ENCODE results near the gene CITED4.

Gene CITED4

GRCh38 chr1:40873863-40874472 is 11.8 kb upstream of the CITED4 start:
- H3K27me3 Mint-ChIP-seq: peaks cover 33% of the 10 kb centered on the region
- peaks cover 5% of the 10 kb centered on the region for H3K4me1 Mint-ChIP-seq
- H3K9me3 Mint-ChIP-seq: peaks cover 5% of the 10 kb centered on the region
- no peaks in the 10 kb centered on the region for H3K36me3 Mint-ChIP-seq
- H3K4me3 Mint-ChIP-seq: no peak overlapping the region
- no peak for ATAC-seq
- no peak overlapping the region for H3K27ac Mint-ChIP-seq

- Mint-ChIP-seq H3K27ac (no peak overlapping the region), H3K9me3 (peaks cover 5% of the 10 kb centered on the region), H3K4me3 (no peak overlapping the region), H3K27me3 (peaks cover 33% of the 10 kb centered on the region), H3K4me1 (peaks cover 5% of the 10 kb centered on the region), H3K36me3 (no peaks in the 10 kb centered on the region)
- no peak for ATAC-seq
These were observed 10.1 kb upstream of the CITED4 start for GRCh38 chr1:40872276-40872675.

GRCh38 chr1:40870135-40870728 is 8.1 kb upstream of the CITED4 start:
- Mint-ChIP-seq H3K4me3 (no peak overlapping the region), H3K36me3 (no peaks in the 10 kb centered on the region), H3K4me1 (no peaks in the 10 kb centered on the region), H3K9me3 (no peaks in the 10 kb centered on the region), H3K27me3 (peaks cover 33% of the 10 kb centered on the region), H3K27ac (no peak overlapping the region)
- ATAC-seq: no peak

GRCh38 chr1:40868051-40868723 is 6.0 kb upstream of the CITED4 start:
- Mint-ChIP-seq H3K4me1 (no peaks in the 10 kb centered on the region), H3K9me3 (no peaks in the 10 kb centered on the region), H3K27me3 (peaks cover 21% of the 10 kb centered on the region), H3K36me3 (no peaks in the 10 kb centered on the region), H3K27ac (no peak overlapping the region), H3K4me3 (no peak overlapping the region)
- ATAC-seq: no peak

- Mint-ChIP-seq H3K27ac (peak overlapping the region; percentile 65), H3K4me1 (peaks cover 12% of the 10 kb centered on the region), H3K27me3 (peaks cover 31% of the 10 kb centered on the region), H3K9me3 (no peaks in the 10 kb centered on the region), H3K36me3 (no peaks in the 10 kb centered on the region), H3K4me3 (peak overlapping the region; percentile 79)
- peak; percentile 2 for ATAC-seq
These were observed 749 bp downstream of the CITED4 start for GRCh38 chr1:40861224-40862003.

GRCh38 chr1:40860706-40861223 is 1.4 kb downstream of the CITED4 start:
- ATAC-seq: no peak
- Mint-ChIP-seq H3K36me3 (no peaks in the 10 kb centered on the region), H3K4me1 (peaks cover 12% of the 10 kb centered on the region)

GRCh38 chr1:40858856-40859416 is 3.2 kb downstream of the CITED4 start:
- ATAC-seq: no peak
- peaks cover 12% of the 10 kb centered on the region for H3K4me1 Mint-ChIP-seq
- H3K4me3 Mint-ChIP-seq: no peak overlapping the region

More at GRCh38 chr1:40860706-40861223, 1.4 kb downstream of the CITED4 start:
- H3K9me3 Mint-ChIP-seq: no peaks in the 10 kb centered on the region
- H3K4me3 Mint-ChIP-seq: peak overlapping the region; percentile 79
- H3K27me3 Mint-ChIP-seq: peaks cover 37% of the 10 kb centered on the region
- H3K27ac Mint-ChIP-seq: peak overlapping the region; percentile 65

GRCh38 chr1:40857737-40858136 is 4.4 kb downstream of the CITED4 start:
- no peak for ATAC-seq
- H3K4me1 Mint-ChIP-seq: peaks cover 10% of the 10 kb centered on the region
- no peak overlapping the region for H3K4me3 Mint-ChIP-seq
- H3K27ac Mint-ChIP-seq: no peak overlapping the region
- peaks cover 39% of the 10 kb centered on the region for H3K27me3 Mint-ChIP-seq
- H3K36me3 Mint-ChIP-seq: no peaks in the 10 kb centered on the region
- no peaks in the 10 kb centered on the region for H3K9me3 Mint-ChIP-seq

More at GRCh38 chr1:40858856-40859416, 3.2 kb downstream of the CITED4 start:
- Mint-ChIP-seq H3K27me3 (peaks cover 39% of the 10 kb centered on the region), H3K27ac (no peak overlapping the region), H3K36me3 (no peaks in the 10 kb centered on the region), H3K9me3 (no peaks in the 10 kb centered on the region)

GRCh38 chr1:40856656-40857302 is 5.4 kb downstream of the CITED4 start:
- H3K9me3 Mint-ChIP-seq: no peaks in the 10 kb centered on the region
- H3K27ac Mint-ChIP-seq: no peak overlapping the region
- H3K4me1 Mint-ChIP-seq: peaks cover 6% of the 10 kb centered on the region
- H3K36me3 Mint-ChIP-seq: no peaks in the 10 kb centered on the region
- peaks cover 39% of the 10 kb centered on the region for H3K27me3 Mint-ChIP-seq
- no peak overlapping the region for H3K4me3 Mint-ChIP-seq
- no peak for ATAC-seq

GRCh38 chr1:40856116-40856515 is 6.0 kb downstream of the CITED4 start:
- Mint-ChIP-seq H3K36me3 (no peaks in the 10 kb centered on the region), H3K4me1 (peaks cover 5% of the 10 kb centered on the region), H3K27ac (no peak overlapping the region), H3K9me3 (no peaks in the 10 kb centered on the region), H3K4me3 (no peak overlapping the region), H3K27me3 (peaks cover 37% of the 10 kb centered on the region)
- ATAC-seq: no peak

GRCh38 chr1:40855513-40855912 is 6.7 kb downstream of the CITED4 start:
- no peak for ATAC-seq
- peaks cover 31% of the 10 kb centered on the region for H3K27me3 Mint-ChIP-seq
- no peak overlapping the region for H3K27ac Mint-ChIP-seq
- H3K9me3 Mint-ChIP-seq: no peaks in the 10 kb centered on the region
- H3K4me3 Mint-ChIP-seq: no peak overlapping the region
- peaks cover 1% of the 10 kb centered on the region for H3K4me1 Mint-ChIP-seq
- H3K36me3 Mint-ChIP-seq: no peaks in the 10 kb centered on the region

- Mint-ChIP-seq H3K27me3 (peaks cover 14% of the 10 kb centered on the region), H3K27ac (no peak overlapping the region), H3K4me3 (no peak overlapping the region), H3K9me3 (no peaks in the 10 kb centered on the region), H3K4me1 (peaks cover 10% of the 10 kb centered on the region), H3K36me3 (no peaks in the 10 kb centered on the region)
- no peak for ATAC-seq
These were observed 8.3 kb downstream of the CITED4 start for GRCh38 chr1:40853885-40854170.

GRCh38 chr1:40853113-40853884 is 8.9 kb downstream of the CITED4 start:
- no peak for ATAC-seq
- Mint-ChIP-seq H3K4me1 (peaks cover 10% of the 10 kb centered on the region), H3K36me3 (no peaks in the 10 kb centered on the region), H3K4me3 (no peak overlapping the region), H3K9me3 (no peaks in the 10 kb centered on the region), H3K27ac (no peak overlapping the region), H3K27me3 (peaks cover 13% of the 10 kb centered on the region)

GRCh38 chr1:40851643-40852042 is 10.5 kb downstream of the CITED4 start:
- peak; percentile 79 for ATAC-seq
- Mint-ChIP-seq H3K27ac (no peak overlapping the region), H3K27me3 (peaks cover 11% of the 10 kb centered on the region), H3K4me1 (peaks cover 10% of the 10 kb centered on the region), H3K36me3 (no peaks in the 10 kb centered on the region), H3K4me3 (no peak overlapping the region), H3K9me3 (no peaks in the 10 kb centered on the region)

Data from stimulated activated memory B cell treated with anti-CD40 and anti-IgM and Interleukin-4, amounts not matched to agents 10 μg/mL and 1 μg/mL and 100 μg/mL, for 72 hours (primary cell).